GM19324 (cell line): ENCODE data around the gene STX18.
"Not testable (repeated sequence)": the region's sequence is repeated elsewhere in the genome, so short reads cannot be mapped to it uniquely, and the experiment has no call there.

ENCODE experiments used
- ATAC-seq: cut with Tn5 transposase; IDR thresholded peaks from one replicate; pipeline ENCODE4 v1.9.1; 2021; ENCODE audit warnings: mild to moderate bottlenecking, moderate library complexity; ENCODE audit not compliant: unreplicated experiment, low FRiP score

Gene STX18

GRCh38 chr4:4424499-4425115 lies 117.2 kb downstream of the STX18 start:
- ATAC-seq: no peak

- ATAC-seq: no peak
Observed at GRCh38 chr4:4423706-4424498, 117.9 kb downstream of the STX18 start.

- ATAC-seq: no peak
Observed at GRCh38 chr4:4422856-4423499, 118.9 kb downstream of the STX18 start.

- ATAC-seq: not testable (repeated sequence)
Observed at GRCh38 chr4:4422117-4422516, 119.7 kb downstream of the STX18 start.

- no peak for ATAC-seq
Observed at GRCh38 chr4:4421356-4421755, 120.5 kb downstream of the STX18 start.

- no peak for ATAC-seq
Observed at GRCh38 chr4:4420421-4420820, 121.4 kb downstream of the STX18 start.

- no peak for ATAC-seq
Observed at GRCh38 chr4:4419896-4420295, 122.0 kb downstream of the STX18 start.

- no peak for ATAC-seq
Observed at GRCh38 chr4:4418676-4419390, 123.0 kb downstream of the STX18 start.

GRCh38 chr4:4417886-4418285 lies 124.0 kb downstream of the STX18 start:
- ATAC-seq: no peak

- no peak for ATAC-seq
Observed at GRCh38 chr4:4416981-4417380, 124.9 kb downstream of the STX18 start.

GRCh38 chr4:4415806-4416805 lies 125.7 kb downstream of the STX18 start:
- no peak for ATAC-seq

GRCh38 chr4:4415107-4415805 lies 126.6 kb downstream of the STX18 start:
- no peak for ATAC-seq

- no peak for ATAC-seq
Observed at GRCh38 chr4:4413806-4414205, 128.0 kb downstream of the STX18 start.

GRCh38 chr4:4413373-4413725 lies 128.5 kb downstream of the STX18 start:
- no peak for ATAC-seq

- ATAC-seq: no peak
Observed at GRCh38 chr4:4412641-4413372, 129.0 kb downstream of the STX18 start.

- ATAC-seq: no peak
Observed at GRCh38 chr4:4411906-4412305, 129.9 kb downstream of the STX18 start.

- no peak for ATAC-seq
Observed at GRCh38 chr4:4410271-4410670, 131.6 kb downstream of the STX18 start.

GRCh38 chr4:4409416-4410115 lies 132.3 kb downstream of the STX18 start:
- no peak for ATAC-seq
